Ectodermal cell (in vitro differentiated cells): ENCODE measurements around the gene SLC7A4.

ENCODE experiments used
- H3K27ac ChIP-seq: 2 replicates; pipeline ENCODE4 v1.7.0; 2013; ENCODE audit warnings: mild to moderate bottlenecking, low read depth, low read length; ENCODE audit not compliant: insufficient read depth, poor library complexity, severe bottlenecking
- H3K27me3 ChIP-seq: 2 replicates; pipeline ENCODE4 v1.7.0; 2013; ENCODE audit warnings: mild to moderate bottlenecking, low read length; ENCODE audit not compliant: insufficient read depth, control insufficient read depth, poor library complexity, severe bottlenecking
- H3K36me3 ChIP-seq: one replicate; pipeline ENCODE4 v1.7.0; 2013; ENCODE audit warnings: low read length; ENCODE audit not compliant: control insufficient read depth, insufficient read depth
- H3K4me1 ChIP-seq: one replicate; pipeline ENCODE4 v1.7.0; 2013; ENCODE audit warnings: low read length; ENCODE audit not compliant: control insufficient read depth, insufficient read depth
- H3K4me3 ChIP-seq: 2 replicates; pipeline ENCODE4 v1.7.0; 2013; ENCODE audit warnings: low read depth, low read length, control low read depth; ENCODE audit not compliant: insufficient read depth
- H3K9me3 ChIP-seq: 2 replicates; pipeline ENCODE4 v1.7.0; 2013; ENCODE audit warnings: mild to moderate bottlenecking, low read length, moderate library complexity; ENCODE audit not compliant: control insufficient read depth
- WGBS, 2 experiments: methylation state at CpG; one replicate each; pipeline ENCODE4 v1.1.7; 2013; ENCODE audit warnings: missing lambda C conversion rate in 2 of 2; 5-methylcytosine and 5-hydroxymethylcytosine counted together

SLC7A4 gene

GRCh38 chr22:20991252-20992055, 40.9 kb downstream of the SLC7A4 start:
- peaks cover 5% of the 10 kb centered on the region for H3K36me3 ChIP-seq
- 93 to 94% methylated on average over 24 of the region's 24 CpGs for WGBS, 2 experiments
- H3K27me3 ChIP-seq = no peaks in the 10 kb centered on the region
- H3K4me1 ChIP-seq = no peaks in the 10 kb centered on the region
- no peaks in the 10 kb centered on the region for H3K9me3 ChIP-seq
- no peak overlapping the region for H3K4me3 ChIP-seq
- no peak overlapping the region for H3K27ac ChIP-seq

GRCh38 chr22:20990184-20991180, 41.9 kb downstream of the SLC7A4 start:
- WGBS, 2 experiments = 90 to 91% methylated on average over 21 of the region's 21 CpGs
- Histone ChIP-seq H3K27ac (no peak overlapping the region), H3K36me3 (peaks cover 14% of the 10 kb centered on the region)

GRCh38 chr22:20989323-20990138, 42.8 kb downstream of the SLC7A4 start:
- Histone ChIP-seq H3K4me1 (no peaks in the 10 kb centered on the region), H3K36me3 (peaks cover 16% of the 10 kb centered on the region)
- 79 to 80% methylated on average over 17 of the region's 17 CpGs for WGBS, 2 experiments

More at GRCh38 chr22:20990184-20991180, 41.9 kb downstream of the SLC7A4 start:
- no peaks in the 10 kb centered on the region for H3K9me3 ChIP-seq
- H3K4me1 ChIP-seq = no peaks in the 10 kb centered on the region
- no peak overlapping the region for H3K4me3 ChIP-seq
- no peaks in the 10 kb centered on the region for H3K27me3 ChIP-seq

GRCh38 chr22:20988573-20989322, 43.6 kb downstream of the SLC7A4 start:
- Histone ChIP-seq H3K4me1 (no peaks in the 10 kb centered on the region), H3K4me3 (no peak overlapping the region), H3K27me3 (no peaks in the 10 kb centered on the region), H3K27ac (no peak overlapping the region), H3K9me3 (no peaks in the 10 kb centered on the region), H3K36me3 (peaks cover 16% of the 10 kb centered on the region)
- WGBS, 2 experiments = 92 to 93% methylated on average over 16 of the region's 16 CpGs

More at GRCh38 chr22:20989323-20990138, 42.8 kb downstream of the SLC7A4 start:
- no peak overlapping the region for H3K4me3 ChIP-seq
- no peak overlapping the region for H3K27ac ChIP-seq
- no peaks in the 10 kb centered on the region for H3K9me3 ChIP-seq
- H3K27me3 ChIP-seq = no peaks in the 10 kb centered on the region

GRCh38 chr22:20987375-20987774, 45.0 kb downstream of the SLC7A4 start:
- Histone ChIP-seq H3K27me3 (no peaks in the 10 kb centered on the region), H3K4me1 (peaks cover 8% of the 10 kb centered on the region), H3K4me3 (no peak overlapping the region), H3K9me3 (no peaks in the 10 kb centered on the region), H3K36me3 (peaks cover 16% of the 10 kb centered on the region), H3K27ac (no peak overlapping the region)
- 94 to 95% methylated on average over 14 of the region's 14 CpGs for WGBS, 2 experiments

- 90 to 95% methylated on average over 1 of the region's 1 CpG for WGBS, 2 experiments
- peaks cover 16% of the 10 kb centered on the region for H3K36me3 ChIP-seq
- peaks cover 11% of the 10 kb centered on the region for H3K4me1 ChIP-seq
Measured at GRCh38 chr22:20986365-20986764, 46.0 kb downstream of the SLC7A4 start.

GRCh38 chr22:20985720-20986119, 46.6 kb downstream of the SLC7A4 start:
- peaks cover 16% of the 10 kb centered on the region for H3K36me3 ChIP-seq
- H3K27me3 ChIP-seq = no peaks in the 10 kb centered on the region
- no peak overlapping the region for H3K4me3 ChIP-seq
- H3K4me1 ChIP-seq = peaks cover 15% of the 10 kb centered on the region
- H3K27ac ChIP-seq = no peak overlapping the region
- WGBS, 2 experiments = 94 to 95% methylated on average over 7 of the region's 7 CpGs
- H3K9me3 ChIP-seq = no peaks in the 10 kb centered on the region

More at GRCh38 chr22:20986365-20986764, 46.0 kb downstream of the SLC7A4 start:
- Histone ChIP-seq H3K27ac (no peak overlapping the region), H3K4me3 (no peak overlapping the region), H3K27me3 (no peaks in the 10 kb centered on the region), H3K9me3 (no peaks in the 10 kb centered on the region)

- no peak overlapping the region for H3K27ac ChIP-seq
- H3K27me3 ChIP-seq = no peaks in the 10 kb centered on the region
- H3K4me3 ChIP-seq = peak overlapping the region; percentile 82
- H3K36me3 ChIP-seq = peaks cover 21% of the 10 kb centered on the region
- H3K9me3 ChIP-seq = no peaks in the 10 kb centered on the region
- 92 to 96% methylated on average over 5 of the region's 5 CpGs for WGBS, 2 experiments
- peaks cover 22% of the 10 kb centered on the region for H3K4me1 ChIP-seq
Measured at GRCh38 chr22:20983081-20983771, 49.1 kb downstream of the SLC7A4 start.

- Histone ChIP-seq H3K27ac (no peak overlapping the region), H3K4me3 (peak overlapping the region; percentile 82), H3K27me3 (no peaks in the 10 kb centered on the region), H3K36me3 (peaks cover 21% of the 10 kb centered on the region), H3K9me3 (no peaks in the 10 kb centered on the region), H3K4me1 (peaks cover 22% of the 10 kb centered on the region)
- WGBS, 2 experiments = 5 to 7% methylated on average over 12 of the region's 12 CpGs
Measured at GRCh38 chr22:20982563-20982882, 49.8 kb downstream of the SLC7A4 start.
